Measurements from ENCODE around the gene THBS2.

- TF ChIP-seq POLR2A (IDR thresholded peaks at IDR 0.05; ENCODE audit: low read depth, low read length), result no peak
- TF ChIP-seq TAF1 (IDR thresholded peaks at IDR 0.05; ENCODE audit: low read depth, low read length), result no peak
Measured at GRCh38 chr6:169168706-169169105, 84.9 kb downstream of the THBS2 start.
